GM23338 (cell line): ENCODE measurements around the gene TRH. TPM values are rescaled to one million over a fixed set of nuclear protein-coding genes. Genes with fewer than 3 reads are reported as not detected.
A peak's percentile ranks its signal among the peaks of the same experiment; 100 is the strongest.
"Not testable (repeated sequence)": the region's sequence is repeated elsewhere in the genome, so short reads cannot be mapped to it uniquely, and the experiment has no call there.

Experiments
- ATAC-seq: fragments of 200-7000 bp; cut with Tn5 transposase; 3 replicates; pipeline ENCODE4 v1.9.1; 2020
- DNase-seq: peaks from one replicate; pipeline ENCODE4 v3.0.0-alpha.2; 2015; ENCODE audit warnings: low spot score
- H2AFZ ChIP-seq: fragments of 200-600 bp; sonication (generic); 2 replicates; pipeline ENCODE4 v1.8.0; 2016; ENCODE audit warnings: antibody characterized with exemption, mild to moderate bottlenecking, moderate library complexity
- H3F3A ChIP-seq: fragments of 200-600 bp; sonication (generic); replicated peaks from 2 replicates; pipeline ENCODE4 v1.8.0; 2017; ENCODE audit warnings: antibody characterized with exemption, mixed run types, low read depth
- H3K27ac ChIP-seq: fragments of 200-600 bp; sonication (generic); 2 replicates; pipeline ENCODE4 v1.6.1; 2016; ENCODE audit warnings: low read depth
- H3K27me3 ChIP-seq: fragments of 200-600 bp; sonication (generic); 2 replicates; pipeline ENCODE4 v1.8.0; 2016; ENCODE audit warnings: mild to moderate bottlenecking, mixed run types, moderate library complexity; ENCODE audit not compliant: insufficient read depth
- H3K36me3 ChIP-seq: fragments of 200-600 bp; sonication (generic); 2 replicates; pipeline ENCODE4 v1.8.0; 2016; ENCODE audit warnings: mild to moderate bottlenecking; ENCODE audit not compliant: insufficient read depth
- H3K4me1 ChIP-seq: fragments of 200-600 bp; sonication (generic); 2 replicates; pipeline ENCODE4 v1.8.0; 2016; ENCODE audit warnings: mild to moderate bottlenecking, moderate library complexity; ENCODE audit not compliant: insufficient read depth
- H3K4me2 ChIP-seq: fragments of 200-600 bp; sonication (generic); 2 replicates; pipeline ENCODE4 v1.7.1; 2017; ENCODE audit warnings: mixed run types
- H3K4me3 ChIP-seq: fragments of 200-600 bp; sonication (generic); 2 replicates; pipeline ENCODE4 v1.6.1; 2016; ENCODE audit warnings: mixed run types
- H3K79me2 ChIP-seq: fragments of 200-600 bp; sonication (generic); replicated peaks from 2 replicates; pipeline ENCODE4 v1.8.0; 2017; ENCODE audit warnings: mild to moderate bottlenecking; ENCODE audit not compliant: insufficient read depth
- H3K9me2 ChIP-seq: fragments of 200-600 bp; sonication (generic); 2 replicates; pipeline ENCODE4 v1.8.0; 2017; ENCODE audit not compliant: insufficient read depth
- H4K20me1 ChIP-seq: fragments of 200-600 bp; sonication (generic); replicated peaks from 2 replicates; pipeline ENCODE4 v1.8.0; 2017; ENCODE audit warnings: mild to moderate bottlenecking; ENCODE audit not compliant: insufficient read depth
- H3K27ac Mint-ChIP-seq: 2 replicates; pipeline ENCODE4 v1.8.0; 2020; ENCODE audit warnings: inconsistent platforms, mild to moderate bottlenecking, moderate library complexity, mixed read lengths
- H3K27me3 Mint-ChIP-seq: 3 replicates; pipeline ENCODE4 v1.8.0; 2022; ENCODE audit warnings: low read depth, mild to moderate bottlenecking, moderate library complexity, mixed read lengths, inconsistent platforms; ENCODE audit not compliant: insufficient read depth, poor library complexity
- H3K36me3 Mint-ChIP-seq: 3 replicates; pipeline ENCODE4 v1.8.0; 2021; ENCODE audit warnings: low read depth, mild to moderate bottlenecking, inconsistent platforms, moderate library complexity, mixed read lengths
- H3K4me1 Mint-ChIP-seq: 3 replicates; pipeline ENCODE4 v1.8.0; 2020; ENCODE audit warnings: mild to moderate bottlenecking, inconsistent platforms, mixed read lengths
- H3K4me3 Mint-ChIP-seq: 3 replicates; pipeline ENCODE4 v1.8.0; 2021; ENCODE audit warnings: moderate library complexity, mild to moderate bottlenecking, inconsistent platforms, mixed read lengths
- H3K9me3 Mint-ChIP-seq: 3 replicates; pipeline ENCODE4 v1.8.0; 2020; ENCODE audit warnings: moderate library complexity, mild to moderate bottlenecking, inconsistent platforms, mixed read lengths
- CREB1 ChIP-seq: fragments of 250-450 bp; sonication (Bioruptor Pico); IDR thresholded peaks from 2 replicates; pipeline ENCODE4 v1.5.0; 2020; ENCODE audit warnings: low read depth, mild to moderate bottlenecking, moderate library complexity
- CTCF ChIP-seq, 2 experiments: fragments of 200-600 bp in 1 of 2; sonication (generic) in 1 of 2; conservative IDR thresholded peaks; 2 replicates each; pipeline versions ENCODE4 v1.5.1 to v1.6.1; 2016 to 2017; ENCODE audit warnings: antibody characterized with exemption in 2 of 2, low read depth in 2 of 2, mild to moderate bottlenecking in 2 of 2, moderate library complexity in 1 of 2
- EZH2 ChIP-seq: fragments of 200-600 bp; sonication (generic); IDR thresholded peaks from one replicate; pipeline ENCODE4 v1.8.0; 2017; ENCODE audit warnings: antibody characterized with exemption, mild to moderate bottlenecking, low read depth; ENCODE audit not compliant: unreplicated experiment
- EZH2phosphoT487 ChIP-seq: fragments of 200-600 bp; sonication (generic); IDR thresholded peaks from one replicate; pipeline ENCODE4 v1.8.1; 2018; ENCODE audit warnings: antibody characterized with exemption; ENCODE audit not compliant: unreplicated experiment
- JUNB ChIP-seq: IDR thresholded peaks from one replicate; pipeline ENCODE4 v1.6.1; 2016; ENCODE audit warnings: antibody characterized with exemption; ENCODE audit not compliant: unreplicated experiment
- POLR2AphosphoS5 ChIP-seq: IDR thresholded peaks from 2 replicates; pipeline ENCODE4 v1.6.1; 2016; ENCODE audit warnings: antibody characterized with exemption, low read depth
- REST ChIP-seq: IDR thresholded peaks from one replicate; pipeline ENCODE4 v1.6.1; 2018; ENCODE audit warnings: antibody characterized with exemption; ENCODE audit not compliant: unreplicated experiment
- STAT1 ChIP-seq: IDR thresholded peaks from one replicate; pipeline ENCODE4 v1.6.1; 2016; ENCODE audit warnings: antibody characterized with exemption; ENCODE audit not compliant: unreplicated experiment
- ZNF114 ChIP-seq: fragments of 250-450 bp; sonication (Bioruptor Pico); IDR thresholded peaks from 2 replicates; pipeline ENCODE4 v1.5.0; 2020; ENCODE audit warnings: mild to moderate bottlenecking, moderate library complexity
- ZNF331 ChIP-seq: fragments of 250-450 bp; sonication (Bioruptor Pico); IDR thresholded peaks from 2 replicates; pipeline ENCODE4 v1.5.0; 2020; ENCODE audit warnings: low read depth, mild to moderate bottlenecking, moderate library complexity
- polyA plus RNA-seq: library from polyadenylated mRNA; unstranded; fragments of >200 nt; fragmentation: Nextera tagmentation; extraction: Ambion mirVana; gene quantifications from 2 replicates; pipeline ENCODE4 v1.2.1, GENCODE V29; 2016
- total RNA-seq: library from RNA; depleted of rRNA; stranded (reverse); fragments of >200 nt; shearing (Covaris generic); gene quantifications from 2 replicates; pipeline ENCODE4 v1.2.3, GENCODE V29; 2014
- TF ChIP-seq, protein P1 (sequence below): IDR thresholded peaks from 2 replicates; pipeline ENCODE4 v1.6.1; 2016; ENCODE audit warnings: antibody characterized with exemption

Gene TRH
- total and polyA plus RNA-seq, 2 experiments from 2014 or later = 0.28 TPM; not detected in 1

- H2AFZ ChIP-seq, H3K27ac Mint-ChIP-seq: not testable (repeated sequence)
Observed at GRCh38 chr3:130002666-130003598, 28.4 kb downstream of the TRH start.

GRCh38 chr3:130010556-130010955, 36.0 kb downstream of the TRH start:
- Mint-ChIP-seq H3K4me3 (no peak overlapping the region), H3K4me1 (no peaks in the 10 kb centered on the region), H3K9me3 (peaks cover 11% of the 10 kb centered on the region), H3K27ac (no peak overlapping the region), H3K36me3 (peaks cover 3% of the 10 kb centered on the region; the same call in 1 of the 3 replicates), H3K27me3 (peaks cover 14% of the 10 kb centered on the region)
- H3F3A ChIP-seq = no peaks in the 10 kb centered on the region
- no peaks in the 10 kb centered on the region for H3K9me2 ChIP-seq
- no peaks in the 10 kb centered on the region for H3K27me3 ChIP-seq
- H3K27ac ChIP-seq = no peak overlapping the region
- H2AFZ ChIP-seq = no peak overlapping the region
- no peaks in the 10 kb centered on the region for H4K20me1 ChIP-seq
- DNase-seq = no peak
- H3K36me3 ChIP-seq = no peaks in the 10 kb centered on the region
- no peaks in the 10 kb centered on the region for H3K4me1 ChIP-seq
- no peak for TF ChIP-seq STAT1
- no peak for TF ChIP-seq CREB1 (CRISPR knock-in tag)
- no peak for TF ChIP-seq JUNB
- TF ChIP-seq POLR2AphosphoS5 = no peak
- TF ChIP-seq, protein P1, sequence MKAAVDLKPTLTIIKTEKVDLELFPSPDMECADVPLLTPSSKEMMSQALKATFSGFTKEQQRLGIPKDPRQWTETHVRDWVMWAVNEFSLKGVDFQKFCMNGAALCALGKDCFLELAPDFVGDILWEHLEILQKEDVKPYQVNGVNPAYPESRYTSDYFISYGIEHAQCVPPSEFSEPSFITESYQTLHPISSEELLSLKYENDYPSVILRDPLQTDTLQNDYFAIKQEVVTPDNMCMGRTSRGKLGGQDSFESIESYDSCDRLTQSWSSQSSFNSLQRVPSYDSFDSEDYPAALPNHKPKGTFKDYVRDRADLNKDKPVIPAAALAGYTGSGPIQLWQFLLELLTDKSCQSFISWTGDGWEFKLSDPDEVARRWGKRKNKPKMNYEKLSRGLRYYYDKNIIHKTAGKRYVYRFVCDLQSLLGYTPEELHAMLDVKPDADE = no peak
- no peak for TF ChIP-seq EZH2phosphoT487
- no peak for TF ChIP-seq REST
- no peak for TF ChIP-seq CTCF (conservative IDR thresholded peaks at IDR 0.05; ENCODE audit: low read depth in 2 of 2)
- no peak for TF ChIP-seq EZH2
- TF ChIP-seq ZNF114 (CRISPR knock-in tag) = no peak
- no peak for TF ChIP-seq ZNF331
- H3K4me2 ChIP-seq = no peak overlapping the region
- no peak overlapping the region for H3K4me3 ChIP-seq
- no peak for ATAC-seq
- H3K79me2 ChIP-seq = no peaks in the 10 kb centered on the region

More at GRCh38 chr3:130002666-130003598, 28.4 kb downstream of the TRH start:
- peak overlapping the region; percentile 78 for H3K4me2 ChIP-seq
- not testable (repeated sequence) for H3K79me2 ChIP-seq, H3F3A ChIP-seq, H4K20me1 ChIP-seq, H3K4me1 ChIP-seq, H3K27ac ChIP-seq, H3K9me2 ChIP-seq, H3K9me3 Mint-ChIP-seq, H3K36me3 Mint-ChIP-seq, H3K36me3 ChIP-seq, H3K4me1 Mint-ChIP-seq
- peaks cover 35% of the 10 kb centered on the region for H3K27me3 ChIP-seq
- Mint-ChIP-seq H3K27me3 (peaks cover 33% of the 10 kb centered on the region), H3K4me3 (peak overlapping the region; percentile 56)
- H3K4me3 ChIP-seq = peak overlapping the region; percentile 69
- ATAC-seq (peak; percentile 98), DNase-seq (peak; percentile 62)
- peak in 1 of 2 experiments; percentile 75; a peak in 2 of 4 replicates for TF ChIP-seq CTCF (conservative IDR thresholded peaks at IDR 0.05; ENCODE audit: low read depth in 2 of 2)
- TF ChIP-seq EZH2 = peak; percentile 35
